Naive thymus-derived CD4-positive, alpha-beta T cell (primary cell): Measurements from ENCODE around the gene BCDIN3D. TPM values are rescaled to one million over a fixed set of nuclear protein-coding genes. Genes with fewer than 3 reads are reported as not detected.
"Not testable (repeated sequence)": the region's sequence is repeated elsewhere in the genome, so short reads cannot be mapped to it uniquely, and the experiment has no call there.

ENCODE experiments used
- ATAC-seq: fragments of 150-1000 bp; cut with Tn5 transposase; 2 replicates; pipeline ENCODE4 v1.10.0; 2021; ENCODE audit warnings: mild to moderate bottlenecking, moderate library complexity
- CTCF ChIA-PET: fragments of 350-600 bp; sonication (Branson Sonifier 250); formaldehyde crosslinking; loops from one replicate; lab custom pipeline; 2021; ENCODE audit warnings: antibody characterized with exemption; lab: Charles Lee
- POLR2A ChIA-PET: fragments of 350-600 bp; sonication (Branson Sonifier 250); formaldehyde crosslinking; loops from one replicate; lab custom pipeline; 2021; ENCODE audit warnings: antibody characterized with exemption, inconsistent platforms; lab: Charles Lee
- DNase-seq, 9 donors: peaks; one replicate each; pipeline versions ENCODE4 v3.0.0 to v3.0.0-alpha.2; 2020 to 2022; ENCODE audit warnings: mixed read lengths in 1 of 9
- H3K27ac ChIP-seq: one replicate; pipeline ENCODE4 v1.7.0; 2013; ENCODE audit warnings: mild to moderate bottlenecking, low read depth, low read length, moderate library complexity
- H3K27me3 ChIP-seq, 2 donors: one replicate each; pipeline ENCODE4 v1.7.0; 2013; ENCODE audit warnings: low read length in 2 of 2, mild to moderate bottlenecking in 2 of 2, moderate library complexity in 2 of 2; ENCODE audit not compliant: control insufficient read depth in 2 of 2, insufficient read depth in 2 of 2
- H3K36me3 ChIP-seq, 3 experiments: 1 replicate in 2 of 3; 2 replicates in 1 of 3; pipeline ENCODE4 v1.7.0; 2013; ENCODE audit warnings: low read length in 3 of 3, mild to moderate bottlenecking in 3 of 3, moderate library complexity in 1 of 3; ENCODE audit not compliant: insufficient read depth in 3 of 3, control insufficient read depth in 2 of 3
- H3K4me1 ChIP-seq, 2 donors: one replicate each; pipeline ENCODE4 v1.7.0; 2013; ENCODE audit warnings: low read length in 2 of 2, mild to moderate bottlenecking in 2 of 2, moderate library complexity in 1 of 2; ENCODE audit not compliant: control insufficient read depth in 2 of 2, insufficient read depth in 2 of 2
- H3K4me3 ChIP-seq: 2 replicates; pipeline ENCODE4 v1.7.0; 2013; ENCODE audit warnings: mild to moderate bottlenecking, low read length
- H3K9me3 ChIP-seq, 3 experiments: 1 replicate in 2 of 3; 2 replicates in 1 of 3; pipeline ENCODE4 v1.7.0; 2013; ENCODE audit warnings: low read length in 3 of 3; ENCODE audit not compliant: control insufficient read depth in 2 of 3
- H3K27ac Mint-ChIP-seq, 9 donors: one replicate each; pipeline ENCODE4 v1.8.0; 2020 to 2022; ENCODE audit warnings: mixed read lengths in 9 of 9, mild to moderate bottlenecking in 8 of 9, moderate library complexity in 5 of 9, inconsistent platforms in 2 of 9
- H3K27me3 Mint-ChIP-seq, 5 donors: one replicate each; pipeline ENCODE4 v1.8.0; 2021 to 2022; ENCODE audit warnings: mixed read lengths in 5 of 5, mild to moderate bottlenecking in 1 of 5
- H3K36me3 Mint-ChIP-seq, 5 donors: one replicate each; pipeline ENCODE4 v1.8.0; 2020 to 2022; ENCODE audit warnings: mixed read lengths in 5 of 5, mild to moderate bottlenecking in 3 of 5, inconsistent platforms in 1 of 5
- H3K4me1 Mint-ChIP-seq, 7 donors: one replicate each; pipeline ENCODE4 v1.8.0; 2020 to 2022; ENCODE audit warnings: mixed read lengths in 7 of 7, mild to moderate bottlenecking in 3 of 7, inconsistent platforms in 1 of 7
- H3K4me3 Mint-ChIP-seq, 10 donors: one replicate each; pipeline ENCODE4 v1.8.0; 2020 to 2022; ENCODE audit warnings: mild to moderate bottlenecking in 10 of 10, mixed read lengths in 10 of 10, moderate library complexity in 6 of 10, inconsistent platforms in 2 of 10
- H3K9me3 Mint-ChIP-seq, 11 donors: one replicate each; pipeline ENCODE4 v1.8.0; 2020 to 2022; ENCODE audit warnings: mixed read lengths in 11 of 11, mild to moderate bottlenecking in 4 of 11, inconsistent platforms in 1 of 11, moderate library complexity in 1 of 11
- intact Hi-C, 2 donors: fragments of 100-400 bp; cut with micrococcal nuclease; formaldehyde crosslinking; loops; one replicate each; pipeline ENCODE4 v1.15.1; 2023
- polyA plus RNA-seq, 2 donors: library from polyadenylated mRNA; unstranded; fragments of 300-500 nt; fragmentation: Illumina TruSeq; gene quantifications; one replicate each; pipeline ENCODE4 v1.2.3, GENCODE V29; 2021
- total RNA-seq, 6 experiments: library from RNA in 5 of 6; stranded (reverse) in 5 of 6; gene quantifications; 1 replicate in 5 of 6; 2 replicates in 1 of 6; pipeline ENCODE4 v1.2.3 and lab custom pipeline; 2021 to 2026

BCDIN3D gene
- total and polyA plus RNA-seq, 7 experiments from 2014 or later = 3.7 to 17.4 (median 6.8) TPM

- H3K9me3 ChIP-seq = no peaks in the 10 kb centered on the region
- no peak overlapping the region for H3K4me3 ChIP-seq
- ChIA-PET CTCF (interaction anchor here (0.6 to 2.0 kb wide), 2 partner anchors 84 to 87 kb away, joined by 4 to 6 read pairs; no protein-coding TSS in a partner anchor), POLR2A (no interaction called here)
- H3K27me3 ChIP-seq = no peaks in the 10 kb centered on the region
- H3K4me1 ChIP-seq = no peaks in the 10 kb centered on the region
- Mint-ChIP-seq H3K27ac (no peak overlapping the region), H3K36me3 (peaks cover 0 to 3% (median 2%) of the 10 kb centered on the region in 5 donors), H3K9me3 (peaks cover 0 to 6% (median 0%) of the 10 kb centered on the region in 11 donors), H3K4me3 (no peak overlapping the region), H3K27me3 (peaks cover 0 to 6% (median 0%) of the 10 kb centered on the region in 5 donors), H3K4me1 (peaks cover 0 to 6% (median 0%) of the 10 kb centered on the region in 7 donors)
- intact Hi-C loops = no loop called here
- no peaks in the 10 kb centered on the region for H3K36me3 ChIP-seq
- no peak overlapping the region for H3K27ac ChIP-seq
- ATAC-seq (no peak), DNase-seq (no peak)
Measured at GRCh38 chr12:49864798-49865090, 21.8 kb upstream of the BCDIN3D start.

- Histone ChIP-seq H3K4me3 (no peak overlapping the region), H3K36me3 (no peaks in the 10 kb centered on the region), H3K27me3 (no peaks in the 10 kb centered on the region), H3K4me1 (no peaks in the 10 kb centered on the region), H3K9me3 (no peaks in the 10 kb centered on the region), H3K27ac (no peak overlapping the region)
- Mint-ChIP-seq H3K27me3 (peaks cover 0 to 7% (median 0%) of the 10 kb centered on the region in 5 donors), H3K4me1 (peaks cover 0 to 5% (median 0%) of the 10 kb centered on the region in 7 donors), H3K27ac (peak overlapping the region in 2 of 9 donors; percentile 9 to 59), H3K4me3 (no peak overlapping the region), H3K9me3 (peaks cover 0 to 7% (median 0%) of the 10 kb centered on the region in 11 donors), H3K36me3 (peaks cover 0 to 5% (median 4%) of the 10 kb centered on the region in 5 donors)
- DNase-seq = no peak
- ATAC-seq = no peak
- intact Hi-C loops = no loop called here
- POLR2A ChIA-PET = interaction anchor here (0.6 kb wide), 1 partner anchor 485 kb away, joined by 6 read pairs; no protein-coding TSS in a partner anchor
- CTCF ChIA-PET = interaction anchor here (0.6 to 2.0 kb wide), 2 partner anchors 83 to 86 kb away, joined by 4 to 6 read pairs; no protein-coding TSS in a partner anchor
Measured at GRCh38 chr12:49863946-49864797, 21.3 kb upstream of the BCDIN3D start.

- H3K9me3 Mint-ChIP-seq, H3K27ac Mint-ChIP-seq, DNase-seq, POLR2A ChIA-PET, H3K36me3 ChIP-seq, H3K27ac ChIP-seq, H3K4me3 ChIP-seq, H3K27me3 ChIP-seq, H3K9me3 ChIP-seq, H3K4me3 Mint-ChIP-seq, H3K36me3 Mint-ChIP-seq, CTCF ChIA-PET, ATAC-seq, intact Hi-C loops, H3K4me1 ChIP-seq, H3K4me1 Mint-ChIP-seq: not testable (repeated sequence)
- H3K27me3 Mint-ChIP-seq = peaks cover 0 to 20% (median 0%) of the 10 kb centered on the region in 5 donors
Measured at GRCh38 chr12:49860921-49861320, 18.0 kb upstream of the BCDIN3D start.

- H3K4me3 ChIP-seq, ATAC-seq, H3K36me3 ChIP-seq, H3K9me3 Mint-ChIP-seq, H3K27me3 ChIP-seq, H3K27ac Mint-ChIP-seq, intact Hi-C loops, DNase-seq, H3K4me1 ChIP-seq, H3K9me3 ChIP-seq, H3K4me3 Mint-ChIP-seq, H3K4me1 Mint-ChIP-seq, H3K27ac ChIP-seq, H3K36me3 Mint-ChIP-seq: not testable (repeated sequence)
- POLR2A ChIA-PET = interaction anchor here (0.6 kb wide), 1 partner anchor 668 kb away, joined by 3 read pairs; no protein-coding TSS in a partner anchor
- peaks cover 0 to 36% (median 7%) of the 10 kb centered on the region in 5 donors for H3K27me3 Mint-ChIP-seq
- CTCF ChIA-PET = interaction anchor here (0.6 kb wide), 1 partner anchor 1227 kb away, joined by 3 read pairs; no protein-coding TSS in a partner anchor
Measured at GRCh38 chr12:49855890-49856289, 13.0 kb upstream of the BCDIN3D start.

GRCh38 chr12:49854976-49855375 lies 12.1 kb upstream of the BCDIN3D start:
- H3K27ac Mint-ChIP-seq = no peak overlapping the region
- DNase-seq = no peak
- peaks cover 0 to 4% (median 3%) of the 10 kb centered on the region in 5 donors for H3K36me3 Mint-ChIP-seq
- H3K4me3 Mint-ChIP-seq = no peak overlapping the region
- ChIA-PET POLR2A (interaction anchor here (0.6 kb wide), 1 partner anchor 13 kb away, joined by 3 read pairs; no protein-coding TSS in a partner anchor), CTCF (interaction anchor here (0.8 kb wide), 1 partner anchor 8 kb away, joined by 3 read pairs; no protein-coding TSS in a partner anchor)
- H3K4me1 Mint-ChIP-seq = peaks cover 0 to 5% (median 0%) of the 10 kb centered on the region in 7 donors
- no peak overlapping the region for H3K4me3 ChIP-seq
- peaks cover 0 to 6% (median 0%) of the 10 kb centered on the region in 11 donors for H3K9me3 Mint-ChIP-seq
- no peaks in the 10 kb centered on the region for H3K4me1 ChIP-seq
- no peaks in the 10 kb centered on the region for H3K9me3 ChIP-seq
- H3K27me3 ChIP-seq = no peaks in the 10 kb centered on the region
- H3K27me3 Mint-ChIP-seq = peaks cover 0 to 41% (median 7%) of the 10 kb centered on the region in 5 donors
- H3K27ac ChIP-seq = no peak overlapping the region
- intact Hi-C loops = no loop called here
- H3K36me3 ChIP-seq = no peaks in the 10 kb centered on the region
- no peak for ATAC-seq

GRCh38 chr12:49853671-49854070 lies 10.8 kb upstream of the BCDIN3D start:
- ChIA-PET POLR2A (no interaction called here), CTCF (no interaction called here)
- Mint-ChIP-seq H3K27me3 (peaks cover 0 to 46% (median 11%) of the 10 kb centered on the region in 5 donors), H3K27ac (no peak overlapping the region), H3K36me3 (no peaks in the 10 kb centered on the region), H3K4me1 (peaks cover 0 to 4% (median 0%) of the 10 kb centered on the region in 7 donors), H3K9me3 (peaks cover 0 to 6% (median 0%) of the 10 kb centered on the region in 11 donors), H3K4me3 (no peak overlapping the region)
- H3K4me3 ChIP-seq = no peak overlapping the region
- no peaks in the 10 kb centered on the region for H3K9me3 ChIP-seq
- no peak overlapping the region for H3K27ac ChIP-seq
- H3K27me3 ChIP-seq = no peaks in the 10 kb centered on the region
- no peaks in the 10 kb centered on the region for H3K36me3 ChIP-seq
- DNase-seq = no peak
- no peaks in the 10 kb centered on the region for H3K4me1 ChIP-seq
- no peak for ATAC-seq
- intact Hi-C loops = no loop called here
